ENCODE measurements around the gene PER1.

The PER1 gene

DNA sequence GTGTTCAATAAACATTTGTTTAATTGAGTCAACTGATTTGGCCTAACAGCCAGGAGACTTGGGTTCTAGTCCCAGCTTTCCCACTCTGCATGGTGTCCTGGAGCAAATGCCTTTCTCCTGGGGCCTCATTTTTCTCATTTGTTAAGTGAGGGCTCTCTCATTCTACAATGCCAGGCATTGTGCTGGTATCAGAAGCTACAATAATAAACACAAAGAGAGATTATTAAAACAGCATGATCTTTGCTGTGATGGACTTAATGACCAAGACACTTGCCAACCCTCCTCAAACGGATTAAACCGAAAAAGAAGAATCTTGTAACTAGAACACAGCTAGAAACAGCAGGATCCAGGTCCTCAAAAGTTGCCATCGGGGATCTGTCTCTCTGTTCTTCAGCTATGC lies 15.3 kb upstream of the PER1 start:
- DNase-seq = no peak
- Histone ChIP-seq H3K4me3 (ENCODE audit: low read depth, low read length) (no peak overlapping the region), H3K36me3 (no peaks in the 10 kb centered on the region; the same call in 1 of the 2 replicates), H3K9me3 (no peaks in the 10 kb centered on the region), H3K27me3 (no peaks in the 10 kb centered on the region), H3K4me1 (peaks cover 7% of the 10 kb centered on the region; the same call in 1 of the 2 replicates)
- TF ChIP-seq CTCF (IDR thresholded peaks at IDR 0.05; ENCODE audit: low read depth, low read length) = no peak

DNA sequence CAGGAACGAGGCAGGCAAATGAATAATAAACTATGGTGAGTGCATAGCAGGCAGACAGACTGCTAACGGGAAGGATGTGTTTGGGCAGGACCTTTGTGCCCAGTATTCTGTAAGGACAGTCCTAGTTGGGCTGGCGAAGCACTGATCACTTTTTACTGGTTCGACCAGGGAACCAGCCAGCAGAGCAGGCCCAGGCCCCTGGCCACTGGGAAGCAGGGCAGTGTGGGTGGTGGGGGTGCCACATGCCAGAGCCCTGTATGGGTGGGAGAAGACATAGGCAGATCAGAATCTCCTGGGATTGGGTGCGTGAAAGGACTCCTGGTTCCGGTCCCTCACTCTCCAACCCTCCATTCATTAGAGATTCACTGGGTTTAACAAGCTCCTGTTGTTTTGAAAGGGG lies 14.5 kb upstream of the PER1 start:
- TF ChIP-seq CTCF (IDR thresholded peaks at IDR 0.05; ENCODE audit: low read depth, low read length) = no peak
- no peak for DNase-seq
- Histone ChIP-seq H3K36me3 (no peaks in the 10 kb centered on the region; the same call in 1 of the 2 replicates), H3K4me1 (peaks cover 7% of the 10 kb centered on the region), H3K27me3 (no peaks in the 10 kb centered on the region), H3K4me3 (ENCODE audit: low read depth, low read length) (no peak overlapping the region), H3K9me3 (no peaks in the 10 kb centered on the region)

DNA sequence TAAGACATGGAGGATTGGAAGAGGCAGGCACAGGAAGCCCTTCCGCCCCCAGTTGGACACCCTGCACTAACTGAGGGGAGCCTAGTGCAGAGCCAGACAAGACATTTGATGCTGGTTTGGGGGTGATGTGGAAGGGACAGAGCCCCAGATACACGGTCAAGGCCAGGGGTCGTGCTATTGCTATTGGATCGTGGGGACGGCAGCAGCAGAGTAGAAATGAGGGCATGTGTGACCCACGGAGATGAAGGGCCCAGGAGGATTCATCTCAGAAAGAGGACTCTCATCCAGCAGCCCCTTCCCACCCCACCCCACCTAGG lies 12.6 kb upstream of the PER1 start:
- no peak for TF ChIP-seq CTCF (IDR thresholded peaks at IDR 0.05; ENCODE audit: low read depth, low read length)
- Histone ChIP-seq H3K4me3 (ENCODE audit: low read depth, low read length) (no peak overlapping the region), H3K4me1 (peaks cover 7% of the 10 kb centered on the region)

DNA sequence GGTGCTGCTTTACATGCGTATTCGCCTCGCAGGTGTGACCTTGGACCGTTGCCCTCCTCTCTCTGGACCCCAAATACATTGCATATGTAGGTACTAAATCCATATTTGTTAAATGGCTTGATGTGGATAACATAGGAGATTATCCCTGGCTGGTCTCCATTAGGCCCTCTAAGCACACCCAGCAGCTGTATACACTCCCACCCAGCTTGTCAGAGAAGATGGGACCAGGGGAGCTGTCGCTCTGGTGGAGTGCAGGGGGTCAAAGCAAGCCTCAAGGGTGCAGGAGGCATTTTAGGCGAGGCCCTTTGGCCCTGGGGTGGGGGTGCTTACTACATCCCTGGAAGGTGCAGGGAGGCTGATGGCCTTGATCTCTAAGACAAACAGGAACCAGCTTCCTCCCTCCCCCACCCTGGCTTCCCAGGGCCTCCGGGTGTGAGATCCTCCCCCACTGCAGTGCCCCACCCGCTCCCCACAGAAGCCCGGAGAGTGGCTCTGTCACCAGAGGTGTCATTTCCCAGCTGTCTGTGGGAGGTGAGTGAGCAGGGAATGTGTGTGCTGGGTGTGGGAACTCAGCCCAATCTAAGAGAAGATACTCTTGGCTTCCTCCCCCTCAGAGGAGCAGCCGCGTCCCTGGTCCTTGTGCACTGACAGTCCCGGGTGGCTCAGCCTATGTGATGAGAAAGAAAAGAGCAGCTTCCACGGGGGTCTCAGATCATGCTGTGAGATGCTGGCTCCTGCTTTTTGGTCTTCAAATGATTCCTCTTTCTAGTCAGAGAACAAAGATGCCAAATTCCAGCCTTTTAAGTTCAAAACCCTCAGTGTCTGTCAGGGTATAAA lies 12.0 kb upstream of the PER1 start:
- no peaks in the 10 kb centered on the region for H3K9me3 ChIP-seq
- peaks cover 7% of the 10 kb centered on the region for H3K4me1 ChIP-seq
- H3K4me3 ChIP-seq (ENCODE audit: low read depth, low read length) = no peak overlapping the region
- H3K36me3 ChIP-seq = peaks cover 6% of the 10 kb centered on the region
- TF ChIP-seq CTCF (IDR thresholded peaks at IDR 0.05; ENCODE audit: low read depth, low read length) = no peak
- H3K27me3 ChIP-seq = no peaks in the 10 kb centered on the region
- DNase-seq = no peak

More for the DNA sequence above, 12.6 kb upstream of the PER1 start:
- DNase-seq = no peak
- Histone ChIP-seq H3K36me3 (peaks cover 1% of the 10 kb centered on the region), H3K9me3 (no peaks in the 10 kb centered on the region), H3K27me3 (no peaks in the 10 kb centered on the region)

GRCh38 chr17:8162997-8163977 lies 11.1 kb upstream of the PER1 start:
- no peak for TF ChIP-seq CTCF (IDR thresholded peaks at IDR 0.05; ENCODE audit: low read depth, low read length)
- Histone ChIP-seq H3K36me3 (peaks cover 6% of the 10 kb centered on the region), H3K4me3 (ENCODE audit: low read depth, low read length) (peak overlapping the region; percentile 56), H3K9me3 (no peaks in the 10 kb centered on the region), H3K27me3 (no peaks in the 10 kb centered on the region), H3K4me1 (peaks cover 7% of the 10 kb centered on the region)
- DNase-seq = no peak

Data from BE2C (cell line).